GM12878 (cell line): ENCODE results near the gene FAM228A. TPM values are rescaled to one million over a fixed set of nuclear protein-coding genes. Genes with fewer than 3 reads are reported as not detected.

ENCODE experiments used
- ATAC-seq: fragments of 200-7000 bp; cut with Tn5 transposase; 3 replicates; pipeline ENCODE4 v1.9.1; 2020; ENCODE audit warnings: mild to moderate bottlenecking, moderate library complexity
- BruUV-seq: library from RNA; stranded (reverse); fragments of 400-500 nt; replicated peaks from 2 replicates; lab custom pipeline; 2021; lab: Mats Ljungman, UMichigan
- CTCF ChIA-PET: fragments of 300-600 bp; sonication (Branson Sonifier 250); formaldehyde crosslinking; extraction: SDS; loops from one replicate; lab custom pipeline; 2021; ENCODE audit warnings: inconsistent platforms; lab: Yijun Ruan, JAX
- POLR2A ChIA-PET: fragments of 350-600 bp; formaldehyde crosslinking; extraction: SDS; loops from one replicate; lab custom pipeline; 2021; ENCODE audit warnings: inconsistent platforms; lab: Charles Lee
- RAD21 ChIA-PET: fragments of 300-600 bp; sonication (Branson Sonifier 250); formaldehyde crosslinking; loops from one replicate; lab custom pipeline; 2023; ENCODE audit warnings: antibody characterized with exemption; ENCODE audit not compliant: unreplicated experiment; lab: Charles Lee
- SMC1A ChIA-PET: fragments of 300-600 bp; sonication (Branson Sonifier 250); formaldehyde crosslinking; loops from one replicate; lab custom pipeline; 2023; ENCODE audit not compliant: unreplicated experiment, uncharacterized antibody; lab: Charles Lee
- DNase-seq: peaks from one replicate; pipeline ENCODE4 v3.0.0-alpha.2; 2011; ENCODE audit warnings: low read depth, low spot score
- FAIRE-seq: peaks from 3 replicates; lab custom pipeline; 2011; peaks lifted over from hg19 to GRCh38; lab: Jason Lieb, UNC
- H2AFZ ChIP-seq: 2 replicates; pipeline ENCODE4 v1.6.0; 2011; ENCODE audit warnings: low read depth, low read length, control low read depth; ENCODE audit not compliant: control insufficient read depth
- H3K27ac ChIP-seq: 2 replicates; pipeline ENCODE4 v1.5.1; 2011; ENCODE audit warnings: control low read depth; ENCODE audit not compliant: control insufficient read depth, insufficient read depth
- H3K27me3 ChIP-seq, 2 experiments: replicated peaks in 1 of 2; 2 replicates each; pipeline versions ENCODE4 v1.6.0 to v1.6.1; 2011; ENCODE audit warnings: low read length in 1 of 2; ENCODE audit not compliant: control insufficient read depth in 2 of 2, insufficient read depth in 2 of 2
- H3K36me3 ChIP-seq, 2 experiments: 2 replicates each; pipeline ENCODE4 v1.5.1; 2011; ENCODE audit warnings: low read length in 1 of 2; ENCODE audit not compliant: control insufficient read depth in 2 of 2, insufficient read depth in 2 of 2
- H3K4me1 ChIP-seq: 2 replicates; pipeline ENCODE4 v1.6.1; 2011; ENCODE audit warnings: mild to moderate bottlenecking, low read length, moderate library complexity, mixed read lengths; ENCODE audit not compliant: control insufficient read depth, insufficient read depth
- H3K4me2 ChIP-seq: 2 replicates; pipeline ENCODE4 v1.6.0; 2011; ENCODE audit warnings: control low read depth; ENCODE audit not compliant: control insufficient read depth, insufficient read depth
- H3K4me3 ChIP-seq: fragments of 200-600 bp; sonication (generic); 2 replicates; pipeline ENCODE4 v1.5.1; 2016
- H3K79me2 ChIP-seq: 2 replicates; pipeline ENCODE4 v1.6.0; 2011; ENCODE audit warnings: low read length; ENCODE audit not compliant: control insufficient read depth, insufficient read depth
- H3K9ac ChIP-seq: 2 replicates; pipeline ENCODE4 v1.8.0; 2011; ENCODE audit warnings: low read length, control low read depth, mixed read lengths; ENCODE audit not compliant: control insufficient read depth, insufficient read depth
- H3K9me3 ChIP-seq: replicated peaks from 3 replicates; pipeline ENCODE4 v1.5.1; 2011; ENCODE audit warnings: mild to moderate bottlenecking, low read length; ENCODE audit not compliant: control insufficient read depth, insufficient read depth
- H4K20me1 ChIP-seq: 2 replicates; pipeline ENCODE4 v1.6.0; 2011; ENCODE audit not compliant: control insufficient read depth, insufficient read depth
- ATF7 ChIP-seq: fragments of 450-650 bp; IDR thresholded peaks from 2 replicates; pipeline ENCODE4 v1.6.1; 2016; ENCODE audit warnings: low read depth, mild to moderate bottlenecking
- EP300 ChIP-seq, 2 experiments: fragments of 150-350 bp in 1 of 2; IDR thresholded peaks; 2 replicates each; pipeline ENCODE4 v1.6.1; 2011 to 2012; ENCODE audit warnings: low read depth in 2 of 2, low read length in 2 of 2, borderline replicate concordance in 1 of 2, improper control_type of control experiment in 1 of 2, inconsistent platforms in 1 of 2; ENCODE audit not compliant: control insufficient read depth in 1 of 2
- NFIC ChIP-seq: IDR thresholded peaks from 2 replicates; pipeline ENCODE4 v1.6.1; 2012; ENCODE audit warnings: low read depth, mild to moderate bottlenecking, inconsistent platforms, low read length, moderate library complexity
- NRF1 ChIP-seq: conservative IDR thresholded peaks from 2 replicates; pipeline ENCODE4 v1.6.1; 2011; ENCODE audit warnings: mild to moderate bottlenecking, low read depth, low read length, improper control_type of control experiment
- RCOR1 ChIP-seq: conservative IDR thresholded peaks from 2 replicates; pipeline ENCODE4 v1.6.1; 2012; ENCODE audit warnings: low read depth, low read length, improper control_type of control experiment
- RELB ChIP-seq: fragments of 450-650 bp; IDR thresholded peaks from 2 replicates; pipeline ENCODE4 v1.6.1; 2017; ENCODE audit warnings: low read depth, mild to moderate bottlenecking, moderate library complexity
- SMAD1 ChIP-seq: fragments of 450-650 bp; IDR thresholded peaks from 2 replicates; pipeline ENCODE4 v1.6.1; 2018; ENCODE audit warnings: mild to moderate bottlenecking, low read depth; ENCODE audit not compliant: partially characterized antibody
- SRF ChIP-seq, 2 experiments: IDR thresholded peaks; 2 replicates each; pipeline ENCODE4 v1.6.1; 2011; ENCODE audit warnings: low read depth in 2 of 2, low read length in 2 of 2, mild to moderate bottlenecking in 1 of 2, moderate library complexity in 1 of 2
- WGBS: methylation state at CpG from one replicate; pipeline ENCODE4 v1.1.6; 2016; ENCODE audit warnings: low lambda C conversion rate; ENCODE audit not compliant: insufficient replicate concordance, insufficient coverage; ENCODE audit errors: missing lambda C conversion rate; 5-methylcytosine and 5-hydroxymethylcytosine counted together
- in situ Hi-C: fragments of 300-500 bp; cut with MboI; formaldehyde crosslinking; loops from 9 replicates; pipeline ENCODE4 v1.14.3; 2018; ENCODE audit warnings: mixed read lengths
- intact Hi-C: fragments of 100-400 bp; cut with micrococcal nuclease; formaldehyde crosslinking; loops from one replicate; pipeline ENCODE4 v1.14.2; 2022; ENCODE audit not compliant: unreplicated experiment
- polyA plus RNA-seq, 11 experiments: library from polyadenylated mRNA; depleted of rRNA in 4 of 11; unstranded in 6 of 11; stranded (reverse) in 5 of 11; fragments of >200 nt; fragmentation: Nextera tagmentation in 4 of 11; fragmentation: Illumina TruSeq in 1 of 11; extraction: Ambion mirVana in 4 of 11; extraction: Trizol in 1 of 11; gene quantifications; 1 replicate in 1 of 11; 2 replicates in 10 of 11; pipeline versions ENCODE4 v1.2.1 to v1.2.3, GENCODE V29; 2011 to 2016; ENCODE audit warnings: inconsistent platforms in 2 of 11, missing spikeins in 2 of 11, low read depth in 1 of 11
- total RNA-seq, 4 experiments: library from RNA; depleted of rRNA in 3 of 4; stranded (reverse); fragments of >200 nt in 3 of 4; fragmentation: Illumina TruSeq in 1 of 4; extraction: Trizol in 1 of 4; gene quantifications; 2 replicates each; pipeline versions ENCODE4 v1.2.1 to v1.2.3, GENCODE V29; 2013 to 2021
- TF ChIP-seq, protein P1 (sequence below): fragments of 450-650 bp; IDR thresholded peaks from 2 replicates; pipeline ENCODE4 v1.6.1; 2016; ENCODE audit warnings: mild to moderate bottlenecking

The FAM228A gene
- total and polyA plus RNA-seq, 10 of the 15 experiments (the other 5 are each of a cell fraction or from before 2014, with no cell fraction given): 0.06 TPM; not detected in 9

- SMC1A ChIA-PET: interaction anchor here (1.4 kb wide), 1 partner anchor 15 kb away, joined by 3 read pairs; no protein-coding TSS in a partner anchor
- Histone ChIP-seq H3K9ac (no peak overlapping the region), H4K20me1 (no peaks in the 10 kb centered on the region), H3K27me3 (no peaks in the 10 kb centered on the region), H3K27ac (no peak overlapping the region), H3K4me2 (no peak overlapping the region), H3K79me2 (no peaks in the 10 kb centered on the region), H3K9me3 (no peaks in the 10 kb centered on the region), H3K4me3 (no peak overlapping the region), H3K36me3 (peaks cover 0 to 10% of the 10 kb centered on the region in 2 experiments; a peak in 2 of 4 replicates), H2AFZ (no peak overlapping the region), H3K4me1 (peaks cover 2% of the 10 kb centered on the region)
- no peak for FAIRE-seq
- POLR2A ChIA-PET: no interaction called here
- intact Hi-C loops (no loop called here), in situ Hi-C loops (no loop called here)
- no peak for ATAC-seq
- CTCF ChIA-PET: interaction anchor here (1.0 kb wide), 1 partner anchor 606 kb away, joined by 3 read pairs; no protein-coding TSS in a partner anchor
- WGBS: over 99% methylated on average over 20 of the region's 20 CpGs
- no peak for DNase-seq
- no TSS peak for BruUV-seq
- TF ChIP-seq RELB: no peak
- TF ChIP-seq EP300 (IDR thresholded peaks at IDR 0.05; ENCODE audit: borderline replicate concordance in 1 of 2, control insufficient read depth in 1 of 2, low read depth in 2 of 2, low read length in 2 of 2): no peak
- TF ChIP-seq, protein P1, sequence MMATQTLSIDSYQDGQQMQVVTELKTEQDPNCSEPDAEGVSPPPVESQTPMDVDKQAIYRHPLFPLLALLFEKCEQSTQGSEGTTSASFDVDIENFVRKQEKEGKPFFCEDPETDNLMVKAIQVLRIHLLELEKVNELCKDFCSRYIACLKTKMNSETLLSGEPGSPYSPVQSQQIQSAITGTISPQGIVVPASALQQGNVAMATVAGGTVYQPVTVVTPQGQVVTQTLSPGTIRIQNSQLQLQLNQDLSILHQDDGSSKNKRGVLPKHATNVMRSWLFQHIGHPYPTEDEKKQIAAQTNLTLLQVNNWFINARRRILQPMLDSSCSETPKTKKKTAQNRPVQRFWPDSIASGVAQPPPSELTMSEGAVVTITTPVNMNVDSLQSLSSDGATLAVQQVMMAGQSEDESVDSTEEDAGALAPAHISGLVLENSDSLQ: no peak
- no peak for TF ChIP-seq ATF7
- TF ChIP-seq NRF1: no peak
- no peak for TF ChIP-seq SRF (IDR thresholded peaks at IDR 0.05; ENCODE audit: low read depth in 2 of 2, low read length in 2 of 2)
- TF ChIP-seq SMAD1: no peak
- TF ChIP-seq NFIC: no peak
- TF ChIP-seq RCOR1: no peak
- RAD21 ChIA-PET: no interaction called here
Observed at GRCh38 chr2:24220554-24221291, 45.9 kb downstream of the FAM228A start.
